HepG2 (cell line): ENCODE data around the gene USP30. TPM values are rescaled to one million over a fixed set of nuclear protein-coding genes. Genes with fewer than 3 reads are reported as not detected.

ENCODE experiments used
- ARID5B ChIP-seq: IDR thresholded peaks from 2 replicates; pipeline ENCODE4 v1.4.0; 2020; ENCODE audit warnings: mild to moderate bottlenecking, missing genetic modification reagents
- ATRX ChIP-seq: sonication (generic); formaldehyde crosslinking; IDR thresholded peaks from 2 replicates; pipeline ENCODE4 v1.4.0; 2020; ENCODE audit warnings: missing genetic modification reagents, borderline replicate concordance
- DBP ChIP-seq: sonication (generic); formaldehyde crosslinking; IDR thresholded peaks from 2 replicates; pipeline ENCODE4 v1.4.0; 2020; ENCODE audit warnings: missing genetic modification reagents; ENCODE audit errors: not compliant biosample characterization
- ELF1 ChIP-seq: sonication (generic); formaldehyde crosslinking; IDR thresholded peaks from 2 replicates; pipeline ENCODE4 v1.4.0; 2020; ENCODE audit warnings: missing genetic modification reagents
- KLF11 ChIP-seq: IDR thresholded peaks from 2 replicates; pipeline ENCODE4 v1.6.1; 2016; ENCODE audit warnings: missing compliant biosample characterization
- NFIB ChIP-seq: sonication (generic); formaldehyde crosslinking; IDR thresholded peaks from 2 replicates; pipeline ENCODE4 v1.9.0; 2021; ENCODE audit warnings: missing genetic modification reagents, mild to moderate bottlenecking, borderline replicate concordance
- PBX2 ChIP-seq: IDR thresholded peaks from 2 replicates; pipeline ENCODE4 v1.6.1; 2016; ENCODE audit warnings: control low read depth
- PRPF4 ChIP-seq: fragments of 200-400 bp; formaldehyde crosslinking; IDR thresholded peaks from 2 replicates; pipeline ENCODE4 v1.6.1; 2016; ENCODE audit warnings: low read length, low read depth; ENCODE audit not compliant: poor library complexity, severe bottlenecking
- REXO4 ChIP-seq: sonication (generic); formaldehyde crosslinking; IDR thresholded peaks from 2 replicates; pipeline ENCODE4 v1.8.0; 2022; ENCODE audit warnings: missing genetic modification reagents, mild to moderate bottlenecking, borderline replicate concordance
- SALL1 ChIP-seq: sonication (generic); formaldehyde crosslinking; IDR thresholded peaks from 2 replicates; pipeline ENCODE4 v1.8.0; 2022; ENCODE audit warnings: mild to moderate bottlenecking, missing genetic modification reagents
- ZBTB21 ChIP-seq: sonication (generic); formaldehyde crosslinking; IDR thresholded peaks from 2 replicates; pipeline ENCODE4 v1.4.0; 2020; ENCODE audit warnings: missing genetic modification reagents
- ZBTB38 ChIP-seq: sonication (generic); formaldehyde crosslinking; IDR thresholded peaks from 2 replicates; pipeline ENCODE4 v1.5.1; 2020; ENCODE audit warnings: mild to moderate bottlenecking, missing genetic modification reagents
- ZNF180 ChIP-seq: sonication (generic); formaldehyde crosslinking; IDR thresholded peaks from 2 replicates; pipeline ENCODE4 v1.4.0; 2020; ENCODE audit warnings: low read depth, missing genetic modification reagents, borderline replicate concordance
- ZNF264 ChIP-seq: sonication (generic); formaldehyde crosslinking; IDR thresholded peaks from 2 replicates; pipeline ENCODE4 v1.4.0; 2020; ENCODE audit warnings: missing genetic modification reagents
- ZNF274 ChIP-seq: sonication (generic); formaldehyde crosslinking; IDR thresholded peaks from 2 replicates; pipeline ENCODE4 v1.5.1; 2020; ENCODE audit warnings: mild to moderate bottlenecking, missing genetic modification reagents
- ZNF331 ChIP-seq: sonication (generic); formaldehyde crosslinking; IDR thresholded peaks from 2 replicates; pipeline ENCODE4 v1.4.0; 2020; ENCODE audit warnings: missing genetic modification reagents
- ZNF558 ChIP-seq: sonication (generic); formaldehyde crosslinking; IDR thresholded peaks from 2 replicates; pipeline ENCODE4 v1.9.0; 2022; ENCODE audit warnings: mild to moderate bottlenecking, missing genetic modification reagents, borderline replicate concordance
- polyA plus RNA-seq, 8 experiments: library from polyadenylated mRNA; depleted of rRNA in 3 of 8; stranded (reverse) in 7 of 8; unstranded in 1 of 8; fragments of >200 nt; fragmentation: Illumina TruSeq in 4 of 8; extraction: Trizol in 4 of 8; gene quantifications; 2 replicates each; pipeline versions ENCODE4 v1.2.1 to v1.2.3, GENCODE V29; 2011 to 2016; ENCODE audit warnings: low read depth in 4 of 8, missing spikeins in 1 of 8, mixed read lengths in 1 of 8; ENCODE audit not compliant: insufficient read depth in 1 of 8
- total RNA-seq, 5 experiments: library from RNA; depleted of rRNA; stranded (reverse); fragments of >200 nt; fragmentation: Illumina TruSeq; extraction: Trizol; gene quantifications; 2 replicates each; pipeline ENCODE4 v1.2.3, GENCODE V29; 2016; ENCODE audit warnings: low read depth in 1 of 5
- TF ChIP-seq, protein P1 (sequence below): sonication (generic); formaldehyde crosslinking; IDR thresholded peaks from 2 replicates; pipeline ENCODE4 v1.8.0; 2022; ENCODE audit warnings: missing genetic modification reagents, mild to moderate bottlenecking, moderate library complexity, borderline replicate concordance
- TF ChIP-seq, protein P2 (sequence below): IDR thresholded peaks from 2 replicates; pipeline ENCODE4 v1.6.1; 2012; ENCODE audit warnings: inconsistent platforms
- TF ChIP-seq, protein P3 (sequence below): sonication (generic); formaldehyde crosslinking; IDR thresholded peaks from 2 replicates; pipeline ENCODE4; 2020; ENCODE audit warnings: missing genetic modification reagents, mild to moderate bottlenecking, borderline replicate concordance

Gene USP30
- total and polyA plus RNA-seq, 2 of the 13 experiments (the other 11 are each of a cell fraction or from before 2014, with no cell fraction given): 11.2 to 20.8 TPM

GRCh38 chr12:109065853-109066193 lies 13.4 kb downstream of the USP30 start (continued):
- TF ChIP-seq DBP (CRISPR knock-in tag) (no peak), ZNF274 (CRISPR knock-in tag) (no peak), PRPF4 (no peak), PBX2 (CRISPR knock-in tag) (no peak), KLF11 (no peak), ZNF264 (CRISPR knock-in tag) (no peak), NFIB (CRISPR knock-in tag) (no peak), ATRX (CRISPR knock-in tag) (no peak), SALL1 (peak; percentile 61; the same call in 1 of the 2 replicates), ZBTB21 (no peak), ZNF558 (no peak), ZNF180 (CRISPR knock-in tag) (no peak), ZBTB38 (CRISPR knock-in tag) (no peak), ZNF331 (CRISPR knock-in tag) (no peak), ARID5B (CRISPR knock-in tag) (0 out of 2 replicates have a peak, but pooled peaks have one; percentile 2), REXO4 (CRISPR knock-in tag) (no peak), ELF1 (0 out of 2 replicates have a peak, but pooled peaks have one; percentile 0)
- TF ChIP-seq, protein P1, sequence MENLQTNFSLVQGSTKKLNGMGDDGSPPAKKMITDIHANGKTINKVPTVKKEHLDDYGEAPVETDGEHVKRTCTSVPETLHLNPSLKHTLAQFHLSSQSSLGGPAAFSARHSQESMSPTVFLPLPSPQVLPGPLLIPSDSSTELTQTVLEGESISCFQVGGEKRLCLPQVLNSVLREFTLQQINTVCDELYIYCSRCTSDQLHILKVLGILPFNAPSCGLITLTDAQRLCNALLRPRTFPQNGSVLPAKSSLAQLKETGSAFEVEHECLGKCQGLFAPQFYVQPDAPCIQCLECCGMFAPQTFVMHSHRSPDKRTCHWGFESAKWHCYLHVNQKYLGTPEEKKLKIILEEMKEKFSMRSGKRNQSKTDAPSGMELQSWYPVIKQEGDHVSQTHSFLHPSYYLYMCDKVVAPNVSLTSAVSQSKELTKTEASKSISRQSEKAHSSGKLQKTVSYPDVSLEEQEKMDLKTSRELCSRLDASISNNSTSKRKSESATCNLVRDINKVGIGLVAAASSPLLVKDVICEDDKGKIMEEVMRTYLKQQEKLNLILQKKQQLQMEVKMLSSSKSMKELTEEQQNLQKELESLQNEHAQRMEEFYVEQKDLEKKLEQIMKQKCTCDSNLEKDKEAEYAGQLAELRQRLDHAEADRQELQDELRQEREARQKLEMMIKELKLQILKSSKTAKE (CRISPR knock-in tag): no peak
- TF ChIP-seq, protein P2, sequence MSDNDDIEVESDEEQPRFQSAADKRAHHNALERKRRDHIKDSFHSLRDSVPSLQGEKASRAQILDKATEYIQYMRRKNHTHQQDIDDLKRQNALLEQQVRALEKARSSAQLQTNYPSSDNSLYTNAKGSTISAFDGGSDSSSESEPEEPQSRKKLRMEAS: peak; percentile 6; the same call in 1 of the 2 replicates
- TF ChIP-seq, protein P3, sequence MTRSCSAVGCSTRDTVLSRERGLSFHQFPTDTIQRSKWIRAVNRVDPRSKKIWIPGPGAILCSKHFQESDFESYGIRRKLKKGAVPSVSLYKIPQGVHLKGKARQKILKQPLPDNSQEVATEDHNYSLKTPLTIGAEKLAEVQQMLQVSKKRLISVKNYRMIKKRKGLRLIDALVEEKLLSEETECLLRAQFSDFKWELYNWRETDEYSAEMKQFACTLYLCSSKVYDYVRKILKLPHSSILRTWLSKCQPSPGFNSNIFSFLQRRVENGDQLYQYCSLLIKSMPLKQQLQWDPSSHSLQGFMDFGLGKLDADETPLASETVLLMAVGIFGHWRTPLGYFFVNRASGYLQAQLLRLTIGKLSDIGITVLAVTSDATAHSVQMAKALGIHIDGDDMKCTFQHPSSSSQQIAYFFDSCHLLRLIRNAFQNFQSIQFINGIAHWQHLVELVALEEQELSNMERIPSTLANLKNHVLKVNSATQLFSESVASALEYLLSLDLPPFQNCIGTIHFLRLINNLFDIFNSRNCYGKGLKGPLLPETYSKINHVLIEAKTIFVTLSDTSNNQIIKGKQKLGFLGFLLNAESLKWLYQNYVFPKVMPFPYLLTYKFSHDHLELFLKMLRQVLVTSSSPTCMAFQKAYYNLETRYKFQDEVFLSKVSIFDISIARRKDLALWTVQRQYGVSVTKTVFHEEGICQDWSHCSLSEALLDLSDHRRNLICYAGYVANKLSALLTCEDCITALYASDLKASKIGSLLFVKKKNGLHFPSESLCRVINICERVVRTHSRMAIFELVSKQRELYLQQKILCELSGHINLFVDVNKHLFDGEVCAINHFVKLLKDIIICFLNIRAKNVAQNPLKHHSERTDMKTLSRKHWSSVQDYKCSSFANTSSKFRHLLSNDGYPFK (CRISPR knock-in tag): no peak
